Stimulated activated CD4-positive, alpha-beta T cell treated with anti-CD3 and anti-CD28 coated beads, Interleukin-2, amount 100 ng/mL, for 48 hours (primary cell): ENCODE results near the gene ACOT6.
A peak's percentile ranks its signal among the peaks of the same experiment; 100 is the strongest.
"Not testable (repeated sequence)": the region's sequence is repeated elsewhere in the genome, so short reads cannot be mapped to it uniquely, and the experiment has no call there.

Experiments
- DNase-seq, 2 donors: peaks; one replicate each; pipeline ENCODE4 v3.0.0-alpha.2; 2020

The ACOT6 gene

DNA sequence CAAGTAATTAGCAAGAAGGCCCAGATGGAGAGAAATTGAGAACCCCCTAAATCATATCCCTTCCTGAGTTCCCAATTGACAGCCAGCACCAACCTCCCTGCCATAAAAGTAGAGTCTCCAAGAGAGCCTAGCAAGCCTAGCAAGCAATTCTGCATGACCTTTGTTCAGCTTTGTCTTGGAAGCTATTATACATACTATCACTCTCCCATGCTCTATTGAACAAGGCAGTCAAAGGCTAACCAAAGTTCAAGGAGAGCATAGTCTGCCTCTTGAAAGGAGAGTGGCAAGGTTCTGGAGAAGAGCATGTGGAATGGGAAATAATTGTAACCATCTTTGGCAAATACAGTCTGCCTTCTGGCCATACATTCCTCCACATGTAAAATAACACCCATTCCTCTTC is 12.8 kb upstream of the ACOT6 start:
- no peak for DNase-seq

DNA sequence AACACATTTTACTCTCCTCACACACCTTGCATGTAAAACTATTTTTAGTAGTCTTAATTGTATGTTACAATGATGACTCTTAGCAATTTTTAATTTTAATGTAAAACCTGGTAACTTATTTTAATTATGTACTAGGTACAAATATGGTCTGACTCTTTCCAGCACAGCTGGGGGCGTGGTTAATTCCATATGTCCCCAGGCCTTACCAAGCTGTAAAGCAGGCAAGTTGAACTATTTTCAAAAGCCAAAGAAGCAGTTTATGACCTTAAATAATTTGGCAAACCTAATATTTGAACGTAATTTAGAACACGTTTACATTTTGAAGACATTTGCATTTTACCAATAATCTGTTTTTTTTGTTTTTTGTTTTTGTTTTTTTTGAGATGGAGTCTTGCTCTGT is 9.3 kb upstream of the ACOT6 start:
- no peak for DNase-seq

- no peak for DNase-seq
These were observed 6.0 kb upstream of the ACOT6 start for GRCh38 chr14:73606271-73606670.

DNA sequence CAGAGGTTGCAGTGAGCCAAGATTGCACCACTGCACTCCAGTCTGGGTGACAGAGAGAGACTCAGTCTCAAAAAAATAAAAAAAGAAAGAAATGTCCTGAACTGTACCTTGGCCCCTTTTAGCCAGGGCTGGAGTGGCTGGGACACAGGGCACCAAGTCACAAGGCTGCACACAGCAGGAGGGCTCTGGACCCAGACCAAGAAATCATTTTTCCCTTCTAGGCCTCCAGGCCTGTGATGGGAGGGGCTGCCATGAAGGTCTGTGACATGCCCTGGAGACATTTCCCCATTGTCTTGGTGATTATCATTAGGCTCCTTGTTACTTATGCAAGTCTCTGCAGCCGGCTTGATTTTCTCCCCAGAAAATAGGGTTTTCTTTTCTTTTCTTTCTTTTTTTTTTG is 5.1 kb upstream of the ACOT6 start:
- no peak for DNase-seq

DNA sequence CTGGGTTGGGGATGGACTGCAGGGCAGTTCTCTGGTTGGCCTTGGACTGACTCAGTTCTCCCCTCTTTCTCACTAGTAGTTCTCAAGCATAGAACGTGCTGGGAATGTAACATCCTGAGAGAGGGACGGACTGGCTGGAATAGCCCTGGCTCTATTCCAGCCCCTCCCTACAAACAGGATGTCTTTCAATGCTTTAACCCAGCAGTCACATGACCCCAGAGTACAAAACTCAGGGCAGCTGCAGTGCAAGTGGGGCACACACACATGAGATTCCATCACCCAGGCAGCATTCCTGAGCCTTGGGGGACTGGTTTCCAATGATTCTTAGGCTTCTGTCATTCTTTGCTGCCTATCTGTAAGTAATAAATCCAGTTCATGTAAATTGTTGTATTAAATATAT is 1.6 kb upstream of the ACOT6 start:
- no peak for DNase-seq

GRCh38 chr14:73613046-73613383 is 698 bp downstream of the ACOT6 start:
- DNase-seq = no peak

DNA sequence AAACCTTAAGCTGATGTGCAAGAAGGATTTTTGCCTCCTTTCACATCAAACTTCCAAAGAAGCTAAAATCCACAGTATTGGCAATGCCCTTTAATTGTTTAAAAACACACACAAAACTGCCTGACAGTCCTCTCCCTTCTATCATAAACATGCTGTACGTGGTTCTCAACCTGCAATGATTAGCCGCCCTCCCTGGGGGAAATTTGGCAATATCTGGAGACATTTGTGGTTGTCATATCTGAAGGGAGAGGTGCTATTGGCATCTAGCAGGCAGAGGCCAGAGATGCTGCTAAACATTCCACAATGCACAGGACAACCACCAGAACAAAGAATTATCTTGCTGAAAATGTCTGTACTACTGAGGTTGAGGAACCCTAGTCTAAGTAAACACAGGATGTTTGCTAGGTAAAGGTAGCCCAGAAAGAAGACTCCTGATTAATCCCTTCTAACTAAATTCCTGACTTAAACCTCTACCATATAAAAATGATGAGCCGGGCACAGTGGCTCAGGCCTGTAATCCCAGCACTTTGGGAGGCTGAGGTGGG is 1.2 kb downstream of the ACOT6 start:
- DNase-seq = no peak

DNA sequence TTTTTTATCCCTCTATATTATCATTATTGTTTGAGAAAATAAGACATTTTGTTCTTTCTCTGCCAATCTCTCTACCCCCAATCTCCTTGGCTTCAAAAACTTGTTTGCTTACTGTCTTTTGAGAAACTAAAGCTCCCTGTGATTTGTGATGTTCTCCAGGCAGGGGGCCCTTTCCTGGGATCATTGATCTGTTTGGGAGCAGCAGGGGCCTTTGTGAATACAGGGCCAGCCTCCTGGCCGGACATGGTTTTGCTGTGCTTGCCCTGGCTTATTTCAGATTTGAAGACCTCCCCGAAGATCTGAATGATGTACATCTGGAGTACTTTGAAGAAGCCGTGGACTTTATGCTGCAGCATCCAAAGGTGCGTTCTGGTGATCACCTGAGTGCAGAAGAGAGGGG is 4.5 kb downstream of the ACOT6 start:
- DNase-seq = no peak

- no peak for DNase-seq
These were observed 7.2 kb downstream of the ACOT6 start for GRCh38 chr14:73619524-73619923.

- no peak for DNase-seq
These were observed 8.0 kb downstream of the ACOT6 start for GRCh38 chr14:73620268-73620667.

DNA sequence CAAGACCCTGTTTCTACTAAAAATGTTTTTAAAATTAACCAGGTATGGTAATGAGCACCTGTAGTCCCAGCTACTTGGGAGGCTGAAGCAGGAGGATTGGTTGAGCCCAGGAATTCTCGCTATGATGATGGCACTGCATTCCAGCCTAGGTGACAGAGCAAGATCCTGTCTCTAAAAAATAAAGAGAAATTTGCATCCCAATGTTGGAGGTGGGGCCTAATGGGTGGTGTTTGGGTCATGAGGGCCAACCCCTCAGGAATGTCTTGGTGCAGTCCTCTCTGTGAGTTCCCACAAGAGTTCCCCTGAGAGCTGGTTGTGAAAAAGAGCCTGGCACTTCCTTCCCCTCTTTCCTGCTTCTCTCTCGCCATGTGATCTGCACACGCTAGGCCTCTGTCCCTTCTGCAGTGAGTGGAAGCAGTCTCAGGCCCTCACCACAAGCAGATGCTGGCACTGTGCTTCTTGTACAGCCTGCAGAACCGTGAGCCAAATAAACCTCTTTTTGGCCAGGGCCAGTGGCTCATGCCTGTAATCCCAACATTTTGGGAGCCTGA is 11.3 kb downstream of the ACOT6 start:
- DNase-seq = no peak

GRCh38 chr14:73625706-73626105 is 13.4 kb downstream of the ACOT6 start:
- DNase-seq = no peak

DNA sequence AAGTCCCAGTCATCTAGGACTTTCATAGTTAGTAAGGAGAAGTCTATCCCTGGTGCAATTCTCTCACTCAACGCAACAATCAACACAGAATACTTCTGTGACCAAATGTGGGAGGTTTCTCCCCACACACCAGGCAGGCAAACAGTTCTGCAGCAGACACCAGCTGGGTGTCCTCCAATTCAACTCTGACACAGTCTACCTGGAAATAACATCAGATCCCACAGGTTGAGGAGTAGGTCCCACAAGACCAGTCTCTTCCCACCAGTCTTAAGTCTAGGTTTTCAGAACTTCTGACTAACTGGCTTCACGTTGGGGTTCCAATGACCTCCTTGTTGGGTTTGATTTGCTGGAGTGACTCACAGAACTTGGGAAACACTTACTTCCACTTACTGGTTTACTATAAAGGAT is 14.8 kb downstream of the ACOT6 start:
- DNase-seq = no peak

- no peak for DNase-seq
These were observed 17.9 kb downstream of the ACOT6 start for GRCh38 chr14:73630009-73630780.

DNA sequence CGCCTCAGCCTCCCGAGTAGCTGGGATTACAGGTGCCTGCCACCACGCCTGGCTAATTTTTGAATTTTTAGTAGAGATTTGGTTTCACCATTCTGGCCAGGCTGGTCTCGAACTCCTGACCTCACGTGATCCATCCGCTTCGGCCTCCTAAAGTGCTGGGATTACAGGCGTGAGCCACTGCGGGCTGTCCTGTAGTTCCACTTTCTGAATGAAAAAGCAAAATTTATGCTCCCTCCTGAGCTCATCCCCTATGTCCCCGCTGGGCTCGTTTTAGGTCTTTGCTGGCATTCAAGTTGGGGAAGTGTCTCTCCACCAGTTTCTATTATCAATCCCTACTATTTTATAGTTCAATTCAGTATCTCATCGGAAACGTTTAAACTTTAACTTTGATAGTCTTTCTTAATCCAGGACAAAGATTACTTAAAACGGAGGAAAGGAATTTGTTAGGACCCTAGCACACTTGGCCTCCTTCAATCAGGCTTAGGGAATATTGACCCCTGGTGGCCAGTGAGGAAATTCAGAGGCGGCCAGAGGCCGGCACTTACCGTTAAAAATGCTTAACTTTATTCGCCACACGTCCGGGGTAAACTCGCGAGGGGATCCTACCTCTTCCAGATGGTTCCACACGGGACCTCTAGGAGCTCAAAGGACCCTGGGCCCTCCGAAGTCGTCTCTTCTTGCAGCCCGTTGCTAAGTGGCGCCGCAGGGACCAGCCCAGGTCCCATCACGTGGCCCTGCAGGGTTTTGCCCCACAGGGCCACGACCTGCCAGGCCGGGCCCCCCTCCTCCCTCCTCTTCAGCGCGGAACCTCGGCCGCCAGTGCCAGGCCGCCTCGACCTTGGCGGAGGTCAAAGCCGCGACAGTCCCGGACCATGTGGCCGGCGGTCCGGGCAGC is 21.0 kb downstream of the ACOT6 start:
- DNase-seq = peak; percentile 60 to 61

DNA sequence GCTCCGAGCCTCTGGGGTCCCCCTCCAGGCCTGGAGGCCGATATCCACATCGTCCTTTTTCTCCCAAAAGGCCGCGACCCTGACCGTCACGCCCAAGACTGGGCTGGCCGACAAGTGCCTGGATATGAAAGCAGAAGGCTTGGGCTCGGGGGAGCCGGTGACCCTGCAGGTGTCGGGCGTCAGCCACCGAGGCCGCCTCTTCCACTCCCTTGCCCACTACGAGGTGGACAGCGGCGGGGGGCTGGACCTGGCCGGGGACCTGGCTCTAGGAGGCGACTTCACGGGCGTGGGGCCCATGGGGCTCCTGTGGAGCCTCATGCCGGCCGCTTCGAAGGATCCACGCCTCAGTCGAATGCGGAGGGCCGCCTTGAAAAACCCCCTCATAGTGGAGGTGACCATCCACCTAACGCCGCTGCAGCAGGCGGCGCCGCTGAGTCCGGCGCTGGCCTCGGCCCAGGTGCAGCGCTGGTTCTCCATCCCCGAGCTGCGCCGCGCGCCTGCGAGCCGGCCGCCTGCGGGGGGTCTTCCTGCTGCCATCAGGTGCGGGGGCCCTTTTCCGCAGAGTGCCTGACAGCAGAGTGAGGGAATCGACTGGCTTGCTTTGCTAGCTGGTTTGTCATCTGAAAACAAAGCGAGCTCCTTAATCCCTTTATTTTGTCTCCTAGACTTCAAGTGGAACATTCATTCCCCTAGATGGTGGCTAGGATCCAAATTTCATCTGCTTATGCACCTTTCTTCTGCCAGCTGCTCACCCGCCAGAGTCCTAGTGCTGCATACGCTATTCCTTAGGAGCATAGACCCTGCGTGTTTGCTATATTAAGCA is 21.9 kb downstream of the ACOT6 start:
- DNase-seq = no peak

- not testable (repeated sequence) for DNase-seq
These were observed 24.0 kb downstream of the ACOT6 start for GRCh38 chr14:73636355-73636754.

DNA sequence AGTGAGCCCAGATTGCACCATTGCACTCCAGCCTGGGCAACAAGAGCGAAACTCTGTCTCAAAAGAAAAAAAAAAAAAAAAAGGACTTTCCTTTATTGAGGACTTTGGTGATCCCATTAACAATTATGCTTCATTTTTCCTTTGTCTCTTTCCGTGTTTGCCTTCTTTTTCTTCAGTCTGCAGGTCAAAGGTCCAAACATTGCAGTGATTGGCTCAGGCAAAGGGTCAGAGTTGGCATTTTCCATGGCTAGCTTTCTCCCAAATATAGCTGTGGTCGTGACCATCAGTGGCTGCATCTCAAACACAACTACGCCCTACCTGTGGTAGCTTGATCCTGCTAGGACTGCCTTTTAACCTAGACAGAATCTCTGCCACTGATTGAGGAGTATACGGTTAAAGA is 25.5 kb downstream of the ACOT6 start:
- DNase-seq = no peak

DNA sequence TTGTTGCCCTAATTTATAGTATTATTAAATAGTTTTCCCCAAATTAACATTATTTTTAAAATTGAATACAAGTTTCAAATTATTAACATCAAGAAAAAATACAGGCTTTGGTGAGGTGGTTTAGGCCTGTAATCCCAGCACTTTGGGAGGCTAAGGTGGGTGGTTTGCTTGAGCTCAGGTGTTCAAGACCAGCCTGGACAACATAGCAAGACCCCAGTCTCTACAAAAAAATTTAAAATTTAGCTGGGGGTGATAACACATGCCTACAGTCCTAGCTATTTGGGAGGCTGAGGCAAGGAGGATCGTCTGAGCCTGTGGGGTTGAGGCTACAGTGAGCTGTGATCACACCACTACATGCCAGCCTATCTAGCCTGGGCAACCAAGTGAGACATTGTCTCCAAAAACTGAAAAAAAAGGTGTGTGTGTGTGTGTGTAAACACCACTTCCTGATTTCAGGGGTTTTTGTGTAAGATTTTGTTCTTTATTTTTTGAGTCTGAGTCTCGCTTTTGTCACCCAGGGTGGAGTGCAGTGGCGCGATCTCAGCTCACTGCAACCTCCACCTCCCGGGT is 28.6 kb downstream of the ACOT6 start:
- no peak for DNase-seq

DNA sequence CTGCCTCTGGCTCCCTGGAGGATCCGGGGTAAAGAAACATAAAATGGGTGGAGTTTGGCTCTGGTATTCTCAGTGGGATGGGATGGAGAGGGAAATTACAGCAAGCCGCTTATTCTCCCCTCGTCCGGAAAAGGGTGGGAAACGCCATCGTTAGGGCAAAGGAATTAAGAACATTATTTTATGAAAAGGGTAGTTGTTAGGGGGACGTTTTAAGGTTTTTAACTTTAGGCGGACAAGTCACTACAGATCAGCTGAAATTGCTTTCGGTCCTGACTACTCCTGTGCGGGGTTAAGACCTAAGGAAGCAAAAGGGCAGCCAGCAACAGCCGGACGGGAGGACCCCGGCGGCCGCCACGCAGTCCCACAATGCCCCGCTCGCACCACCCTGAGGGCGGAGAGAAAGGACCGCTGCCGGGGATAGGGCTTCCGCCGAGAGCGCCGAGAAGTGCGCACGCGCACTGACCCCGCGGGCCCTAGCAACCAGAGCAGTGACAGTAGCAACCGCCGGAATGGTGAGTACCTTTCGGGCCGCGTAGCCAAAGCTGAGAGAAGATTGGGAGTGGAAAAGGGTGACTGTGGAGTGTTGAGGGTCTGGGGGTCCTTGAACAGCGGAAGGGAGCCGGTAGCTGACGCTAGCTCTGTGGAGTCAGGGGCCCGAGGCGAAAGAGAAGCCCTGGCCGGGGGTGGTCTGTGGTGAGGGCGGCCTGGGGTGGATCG is 32.4 kb downstream of the ACOT6 start, which contains the start of gene DNAL1:
DNAL1 (plus strand) TSS at position 456 of the 717 bp plus-strand sequence; CDS start at position 510, 54 bp downstream.
- peak; percentile 89 to 91 for DNase-seq

GRCh38 chr14:73645248-73645610 is 32.9 kb downstream of the ACOT6 start:
- DNase-seq = no peak

- no peak for DNase-seq
These were observed 38.7 kb downstream of the ACOT6 start for GRCh38 chr14:73651005-73651404.
